ENCODE results near the gene LCE4A. TPM values are rescaled to one million over a fixed set of nuclear protein-coding genes. Genes with fewer than 3 reads are reported as not detected.

LCE4A gene
- total RNA-seq, 4 donors from 2014 or later = not detected

GRCh38 chr1:152697701-152698600 lies 10.0 kb upstream of the LCE4A start, which contains the start of gene LCE2A:
TSS of gene LCE2A (plus strand) at chr1:152698345. CDS start at chr1:152698902, 557 bp downstream.
- Histone ChIP-seq H3K4me1 (no peaks in the 10 kb centered on the region), H3K27ac (no peak within 1 kb of the TSS), H3K9me3 (no peaks in the 10 kb centered on the region), H3K36me3 (no peaks in the 10 kb centered on the region), H3K4me3 (no peak within 1 kb of the TSS), H3K27me3 (no peaks in the 10 kb centered on the region)
- ATAC-seq = no peak
- TF ChIP-seq POLR2A (IDR thresholded peaks at IDR 0.05) (no peak), CTCF (IDR thresholded peaks at IDR 0.05 in 4 of 5, conservative IDR thresholded peaks at IDR 0.05 in 1 of 5) (no peak)
- in situ Hi-C loops (cut with MboI; ENCODE audit: low sequenced_read_pairs in 4 of 4) = no loop called here
- no peak for DNase-seq
- intact Hi-C loops (cut with DNase I; ENCODE audit: low total_unique reads) = no loop called here

- in situ Hi-C loops (cut with MboI; ENCODE audit: low sequenced_read_pairs in 4 of 4) (no loop called here), intact Hi-C loops (cut with DNase I; ENCODE audit: low total_unique reads) (no loop called here)
- no peaks in the 10 kb centered on the region for H3K36me3 ChIP-seq
- H3K4me3 ChIP-seq = no peak overlapping the region
- TF ChIP-seq CTCF (IDR thresholded peaks at IDR 0.05 in 4 of 5, conservative IDR thresholded peaks at IDR 0.05 in 1 of 5) = no peak
- no peak for TF ChIP-seq POLR2A (IDR thresholded peaks at IDR 0.05)
- no peak for ATAC-seq
- H3K27me3 ChIP-seq = no peaks in the 10 kb centered on the region
- H3K27ac ChIP-seq = no peak overlapping the region
- H3K4me1 ChIP-seq = no peaks in the 10 kb centered on the region
- no peaks in the 10 kb centered on the region for H3K9me3 ChIP-seq
- DNase-seq = no peak
Observed at GRCh38 chr1:152699746-152700145, 8.2 kb upstream of the LCE4A start.

GRCh38 chr1:152718238-152718637 lies 10.3 kb downstream of the LCE4A start:
- no peak for ATAC-seq
- DNase-seq = no peak
- H3K36me3 ChIP-seq = no peaks in the 10 kb centered on the region
- H3K4me1 ChIP-seq = no peaks in the 10 kb centered on the region
- H3K27ac ChIP-seq = no peak overlapping the region
- no peaks in the 10 kb centered on the region for H3K27me3 ChIP-seq
- intact Hi-C loops (cut with DNase I; ENCODE audit: low total_unique reads) (no loop called here), in situ Hi-C loops (cut with MboI; ENCODE audit: low sequenced_read_pairs in 4 of 4) (no loop called here)
- H3K9me3 ChIP-seq = no peaks in the 10 kb centered on the region
- TF ChIP-seq POLR2A (IDR thresholded peaks at IDR 0.05) = no peak
- no peak for TF ChIP-seq CTCF (IDR thresholded peaks at IDR 0.05 in 4 of 5, conservative IDR thresholded peaks at IDR 0.05 in 1 of 5)
- no peak overlapping the region for H3K4me3 ChIP-seq

- in situ Hi-C loops (cut with MboI; ENCODE audit: low sequenced_read_pairs in 4 of 4) = no loop called here
- DNase-seq (no peak), ATAC-seq (no peak)
- TF ChIP-seq POLR2A (IDR thresholded peaks at IDR 0.05) = no peak
- no peaks in the 10 kb centered on the region for H3K9me3 ChIP-seq
- H3K4me1 ChIP-seq = no peaks in the 10 kb centered on the region
- intact Hi-C loops (cut with DNase I; ENCODE audit: low total_unique reads) = no loop called here
- no peaks in the 10 kb centered on the region for H3K36me3 ChIP-seq
- H3K27ac ChIP-seq = no peak overlapping the region
- no peak overlapping the region for H3K4me3 ChIP-seq
- no peaks in the 10 kb centered on the region for H3K27me3 ChIP-seq
Observed at GRCh38 chr1:152725261-152725660, 17.3 kb downstream of the LCE4A start.

GRCh38 chr1:152728986-152729385 lies 21.0 kb downstream of the LCE4A start:
- DNase-seq (no peak), ATAC-seq (no peak)
- intact Hi-C loops (cut with DNase I; ENCODE audit: low total_unique reads) = no loop called here
- H3K4me1 ChIP-seq = no peaks in the 10 kb centered on the region
- H3K27me3 ChIP-seq = no peaks in the 10 kb centered on the region
- TF ChIP-seq POLR2A (IDR thresholded peaks at IDR 0.05) = no peak
- no peak for TF ChIP-seq CTCF (IDR thresholded peaks at IDR 0.05 in 4 of 5, conservative IDR thresholded peaks at IDR 0.05 in 1 of 5)
- no peak overlapping the region for H3K4me3 ChIP-seq
- in situ Hi-C loops (cut with MboI; ENCODE audit: low sequenced_read_pairs in 4 of 4) = no loop called here
- no peaks in the 10 kb centered on the region for H3K36me3 ChIP-seq
- no peaks in the 10 kb centered on the region for H3K9me3 ChIP-seq
- H3K27ac ChIP-seq = no peak overlapping the region
